Measurements from ENCODE around the gene EXOSC7. TPM values are rescaled to one million over a fixed set of nuclear protein-coding genes. Genes with fewer than 3 reads are reported as not detected.

EXOSC7 gene
- total RNA-seq, 4 donors from 2014 or later = 33.1 to 57.5 (median 56.3) TPM

DNA sequence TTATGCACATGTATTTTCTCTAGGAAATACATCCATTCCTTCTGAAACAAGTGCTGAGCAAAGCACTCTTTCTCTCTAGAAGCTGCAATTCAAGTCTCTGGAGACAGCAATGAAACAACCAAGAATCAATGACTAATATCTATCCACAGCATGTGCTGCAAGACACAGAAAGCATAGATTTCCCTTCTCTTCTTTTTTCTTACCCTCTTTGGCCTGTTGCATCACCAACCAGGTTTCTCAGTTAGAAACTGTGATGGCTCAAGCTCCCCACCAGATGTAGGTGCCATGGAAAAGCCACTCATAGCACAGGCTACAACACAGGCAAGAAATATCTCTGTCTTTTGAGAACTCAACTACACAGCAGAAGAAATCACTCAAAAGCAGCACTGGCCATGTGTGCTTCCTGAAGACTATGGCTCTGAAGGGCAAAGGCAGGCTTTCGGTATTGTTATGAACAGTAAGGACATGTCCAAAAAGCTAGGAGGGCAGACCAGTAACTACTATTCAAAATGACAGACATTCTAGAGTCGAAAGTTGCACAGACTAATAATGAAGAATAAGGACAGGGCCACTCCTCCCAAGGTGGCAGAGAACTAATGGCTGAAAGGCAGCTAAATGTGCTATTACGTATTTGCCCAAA is 15.5 kb upstream of the EXOSC7 start:
- TF ChIP-seq, protein P1, sequence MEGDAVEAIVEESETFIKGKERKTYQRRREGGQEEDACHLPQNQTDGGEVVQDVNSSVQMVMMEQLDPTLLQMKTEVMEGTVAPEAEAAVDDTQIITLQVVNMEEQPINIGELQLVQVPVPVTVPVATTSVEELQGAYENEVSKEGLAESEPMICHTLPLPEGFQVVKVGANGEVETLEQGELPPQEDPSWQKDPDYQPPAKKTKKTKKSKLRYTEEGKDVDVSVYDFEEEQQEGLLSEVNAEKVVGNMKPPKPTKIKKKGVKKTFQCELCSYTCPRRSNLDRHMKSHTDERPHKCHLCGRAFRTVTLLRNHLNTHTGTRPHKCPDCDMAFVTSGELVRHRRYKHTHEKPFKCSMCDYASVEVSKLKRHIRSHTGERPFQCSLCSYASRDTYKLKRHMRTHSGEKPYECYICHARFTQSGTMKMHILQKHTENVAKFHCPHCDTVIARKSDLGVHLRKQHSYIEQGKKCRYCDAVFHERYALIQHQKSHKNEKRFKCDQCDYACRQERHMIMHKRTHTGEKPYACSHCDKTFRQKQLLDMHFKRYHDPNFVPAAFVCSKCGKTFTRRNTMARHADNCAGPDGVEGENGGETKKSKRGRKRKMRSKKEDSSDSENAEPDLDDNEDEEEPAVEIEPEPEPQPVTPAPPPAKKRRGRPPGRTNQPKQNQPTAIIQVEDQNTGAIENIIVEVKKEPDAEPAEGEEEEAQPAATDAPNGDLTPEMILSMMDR (IDR thresholded peaks at IDR 0.05) = no peak
- TF ChIP-seq POLR2A (IDR thresholded peaks at IDR 0.05) = no peak
- peaks cover 0 to 13% of the 10 kb centered on the region in 2 donors for H3K36me3 ChIP-seq
- no peak for DNase-seq
- no peak overlapping the region for H3K4me3 ChIP-seq (replicated peaks in 1 of 3)
- 92 to 93% methylated on average over 3 of the region's 3 CpGs for WGBS, 2 donors
- H3K4me1 ChIP-seq = peaks cover 0 to 22% of the 10 kb centered on the region in 2 donors
- no peak overlapping the region for H3K27ac ChIP-seq
- no peaks in the 10 kb centered on the region for H3K9me3 ChIP-seq
- H3K27me3 ChIP-seq = no peaks in the 10 kb centered on the region
- intact Hi-C loops (cut with DNase I) = no loop called here

DNA sequence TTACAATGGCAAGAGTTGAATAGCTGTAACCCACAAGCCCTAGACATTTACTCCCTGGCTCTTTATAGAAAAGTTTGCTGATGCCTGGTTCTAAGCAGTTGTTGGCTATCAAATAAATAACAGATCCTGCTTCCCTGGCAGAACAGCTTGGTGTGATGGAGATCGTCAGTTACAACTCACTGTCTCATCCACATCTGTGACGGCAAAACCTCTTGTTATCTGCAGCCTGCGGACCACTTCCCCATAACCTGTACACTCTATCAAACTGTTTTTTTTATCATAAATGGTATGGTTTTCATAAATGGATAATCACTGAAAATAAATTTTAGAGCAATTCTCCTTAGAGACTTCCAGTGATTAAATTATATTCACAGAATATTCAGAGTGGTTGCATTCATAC is 14.2 kb upstream of the EXOSC7 start:
- H3K4me1 ChIP-seq = peaks cover 0 to 22% of the 10 kb centered on the region in 2 donors
- 93 to 95% methylated on average over 3 of the region's 3 CpGs for WGBS, 2 donors
- H3K36me3 ChIP-seq = peaks cover 0 to 13% of the 10 kb centered on the region in 2 donors
- no peaks in the 10 kb centered on the region for H3K9me3 ChIP-seq
- H3K4me3 ChIP-seq (replicated peaks in 1 of 3) = no peak overlapping the region
- no peak overlapping the region for H3K27ac ChIP-seq
- DNase-seq = no peak
- TF ChIP-seq, protein P1 (IDR thresholded peaks at IDR 0.05) = no peak
- no peak for TF ChIP-seq POLR2A (IDR thresholded peaks at IDR 0.05)
- intact Hi-C loops (cut with DNase I) = no loop called here
- H3K27me3 ChIP-seq = no peaks in the 10 kb centered on the region

DNA sequence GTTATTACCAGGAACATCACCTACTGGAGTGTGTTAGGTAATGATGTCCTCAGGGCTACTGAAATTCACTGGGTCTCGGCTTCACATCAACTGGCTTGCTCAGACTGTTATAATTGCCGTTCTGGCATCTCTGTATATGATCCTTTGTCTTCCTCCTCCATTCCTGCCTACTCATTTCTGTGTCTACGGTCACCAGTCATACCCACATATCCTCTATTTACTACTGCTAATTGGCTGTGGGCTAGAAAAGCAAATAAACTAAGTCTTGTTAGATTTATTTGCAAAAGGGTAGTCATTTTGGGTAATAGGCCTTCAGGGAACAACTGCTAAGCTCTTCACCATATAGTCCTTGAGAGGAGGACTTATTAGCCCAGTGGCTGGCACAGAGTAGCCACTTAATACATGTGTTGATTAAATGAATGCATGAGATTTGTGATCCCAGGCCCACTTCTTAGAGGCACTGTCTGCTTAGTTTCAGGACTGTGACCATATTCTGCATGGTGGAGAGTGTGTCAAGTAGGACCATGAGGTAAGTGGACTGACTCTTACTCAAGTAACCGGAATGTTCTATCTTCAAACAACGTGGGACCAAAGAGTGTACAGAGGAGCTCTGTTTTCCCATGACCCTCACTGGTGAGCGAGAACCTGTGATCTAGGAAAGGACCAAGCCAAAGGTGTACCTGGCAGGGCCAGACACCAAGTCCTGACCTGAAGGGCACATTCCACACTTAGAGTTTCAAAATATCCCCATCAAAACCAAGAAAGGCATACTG is 13.2 kb upstream of the EXOSC7 start:
- Histone ChIP-seq H3K9me3 (no peaks in the 10 kb centered on the region), H3K4me1 (peaks cover 0 to 22% of the 10 kb centered on the region in 2 donors), H3K27ac (no peak overlapping the region), H3K27me3 (no peaks in the 10 kb centered on the region), H3K36me3 (peaks cover 0 to 9% of the 10 kb centered on the region in 2 donors), H3K4me3 (replicated peaks in 1 of 3) (no peak overlapping the region)
- intact Hi-C loops (cut with DNase I) = no loop called here
- 91 to 95% methylated on average over 6 of the region's 6 CpGs for WGBS, 2 donors
- no peak for DNase-seq
- TF ChIP-seq, protein P1 (IDR thresholded peaks at IDR 0.05) = no peak
- no peak for TF ChIP-seq POLR2A (IDR thresholded peaks at IDR 0.05)

DNA sequence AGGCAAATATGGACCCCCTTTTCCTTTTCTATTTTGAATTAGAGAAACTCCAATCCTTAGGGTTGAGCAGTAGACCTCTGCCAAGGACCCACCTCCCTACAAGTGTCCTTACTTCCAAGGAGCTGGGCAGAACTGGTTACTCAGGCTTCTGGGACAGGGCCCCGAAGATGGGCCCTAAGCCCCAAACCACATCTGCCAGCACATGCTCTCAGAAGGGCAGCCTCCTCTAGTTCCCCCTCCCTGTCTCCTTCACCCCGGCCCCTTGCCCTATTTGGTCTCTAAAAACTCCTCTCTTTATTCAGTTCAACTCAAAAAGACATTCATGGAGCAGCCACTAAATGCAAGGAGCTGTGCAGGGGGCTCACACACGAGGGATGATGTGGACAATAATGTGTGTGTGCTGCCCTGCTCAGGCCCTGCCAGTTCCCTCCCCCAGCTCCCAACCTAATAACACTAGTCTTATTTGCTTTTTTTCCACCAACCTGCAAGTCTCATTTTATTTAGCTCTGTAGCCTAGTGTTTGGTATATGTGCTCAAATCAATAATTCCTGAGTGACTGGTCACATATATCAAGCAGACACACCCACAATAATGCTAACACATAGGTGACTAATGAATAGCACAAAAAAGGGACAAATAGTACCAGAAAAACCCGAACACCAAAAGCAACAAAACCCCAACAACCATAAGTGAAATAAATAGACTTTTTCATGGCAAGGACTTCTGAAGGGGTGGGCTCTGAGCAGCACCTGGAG is 12.3 kb upstream of the EXOSC7 start:
- intact Hi-C loops (cut with DNase I) = no loop called here
- WGBS, 2 donors = 74 to 87% methylated on average over 4 of the region's 4 CpGs
- no peak overlapping the region for H3K4me3 ChIP-seq (replicated peaks in 1 of 3)
- no peaks in the 10 kb centered on the region for H3K9me3 ChIP-seq
- TF ChIP-seq POLR2A (IDR thresholded peaks at IDR 0.05) = no peak
- TF ChIP-seq, protein P1 (IDR thresholded peaks at IDR 0.05) = no peak
- H3K36me3 ChIP-seq = peaks cover 0 to 3% of the 10 kb centered on the region in 2 donors
- H3K4me1 ChIP-seq = peaks cover 0 to 22% of the 10 kb centered on the region in 2 donors
- H3K27me3 ChIP-seq = no peaks in the 10 kb centered on the region
- no peak for DNase-seq
- no peak overlapping the region for H3K27ac ChIP-seq

All from thyroid gland (tissue), 4 donors.